ENCODE results near the gene KIF5C.
A peak's percentile ranks its signal among the peaks of the same experiment; 100 is the strongest.

GRCh38 chr2:149040451-149040850 is 165.4 kb downstream of the KIF5C start:
- TF ChIP-seq CTCF (conservative IDR thresholded peaks at IDR 0.05 in 1 of 2, IDR thresholded peaks at IDR 0.05 in 1 of 2; ENCODE audit: low read depth in 1 of 2, low read length in 2 of 2) (peak; percentile 21 to 40), EZH2 (IDR thresholded peaks at IDR 0.05; ENCODE audit: low read length, missing control alignments) (no peak)

All from fibroblast of lung (primary cell).